NCI-H2196 (cell line): ENCODE measurements around the gene OR2D3.
"Not testable (repeated sequence)": the region's sequence is repeated elsewhere in the genome, so short reads cannot be mapped to it uniquely, and the experiment has no call there.

Source experiments
- DNase-seq: peaks from one replicate; lab custom pipeline; 2025; ENCODE audit not compliant: unreplicated experiment; lab: John Stamatoyannopoulos, UW

OR2D3 gene

DNA sequence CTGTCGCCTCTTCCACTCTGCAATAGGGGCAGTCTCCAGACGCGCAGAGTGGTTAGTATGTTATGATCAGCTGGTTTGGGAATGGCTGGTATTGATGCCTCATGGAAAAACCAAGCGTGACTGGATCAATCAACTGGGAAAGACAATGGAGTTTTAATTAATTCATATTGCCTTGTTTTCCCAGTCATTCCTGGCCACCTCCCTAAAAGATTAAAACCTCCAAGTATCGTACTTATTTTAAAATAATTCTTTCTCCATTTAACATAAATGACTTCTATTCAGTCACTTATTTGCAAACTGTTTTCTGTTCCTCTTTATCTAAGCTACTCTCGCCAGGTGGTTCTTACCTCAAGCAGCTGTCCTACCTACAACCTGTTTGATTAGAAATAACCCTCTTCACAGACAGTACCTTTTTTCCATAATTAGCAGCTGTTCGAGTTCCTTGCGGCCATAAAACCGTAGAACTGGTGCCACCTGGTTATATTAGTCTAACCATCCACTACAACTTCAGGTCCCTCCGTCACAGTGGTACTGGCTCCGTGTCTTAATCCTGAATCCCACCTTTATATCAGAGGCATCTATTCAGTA is 6.3 kb downstream of the OR2D3 start:
- no peak for DNase-seq

DNA sequence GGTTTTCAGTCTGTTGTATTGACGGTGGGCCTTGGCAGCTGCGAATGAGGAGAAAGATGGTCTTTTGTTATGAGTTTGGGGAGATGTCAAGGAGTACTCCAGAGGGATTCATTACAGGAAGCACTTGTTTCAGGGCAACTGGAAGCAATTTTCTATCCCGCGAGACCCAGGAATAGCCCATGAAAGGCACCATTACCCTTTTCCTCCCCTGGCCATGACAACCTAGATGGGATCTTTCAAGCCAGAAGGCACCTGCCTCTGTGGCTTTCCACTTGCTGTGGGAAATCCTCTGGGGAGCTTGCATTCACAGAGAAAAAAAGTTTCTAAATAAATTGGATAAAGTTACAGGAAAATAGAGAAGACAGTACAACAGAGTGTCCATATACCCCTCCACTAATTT is 8.1 kb downstream of the OR2D3 start:
- DNase-seq: no peak

DNA sequence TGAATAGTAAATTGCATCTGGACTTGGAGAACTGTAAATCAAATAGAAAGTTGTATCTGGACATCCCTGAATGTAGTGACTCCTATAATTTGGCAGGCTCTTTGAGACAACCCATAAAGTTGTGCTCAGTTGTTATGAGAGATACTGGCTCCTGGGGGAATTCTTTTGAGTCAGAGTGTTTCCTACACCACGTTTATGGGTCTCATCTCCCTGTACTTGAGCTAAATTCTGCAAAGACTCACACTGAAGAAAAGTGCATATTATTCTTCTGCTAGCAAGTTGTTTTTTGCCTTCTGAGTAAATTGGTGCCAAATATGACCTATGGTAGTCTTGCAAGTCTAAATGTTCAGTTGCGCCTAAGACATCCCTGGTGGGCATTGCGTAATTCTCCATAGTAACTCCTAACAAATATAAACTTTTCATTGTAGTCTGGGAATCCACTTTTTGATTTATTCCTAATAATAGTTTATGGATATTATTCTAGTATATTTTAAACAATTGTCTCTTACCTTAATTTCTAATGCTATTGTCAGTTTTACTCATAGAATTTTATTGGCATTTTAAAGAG is 10.4 kb downstream of the OR2D3 start:
- DNase-seq: no peak

DNA sequence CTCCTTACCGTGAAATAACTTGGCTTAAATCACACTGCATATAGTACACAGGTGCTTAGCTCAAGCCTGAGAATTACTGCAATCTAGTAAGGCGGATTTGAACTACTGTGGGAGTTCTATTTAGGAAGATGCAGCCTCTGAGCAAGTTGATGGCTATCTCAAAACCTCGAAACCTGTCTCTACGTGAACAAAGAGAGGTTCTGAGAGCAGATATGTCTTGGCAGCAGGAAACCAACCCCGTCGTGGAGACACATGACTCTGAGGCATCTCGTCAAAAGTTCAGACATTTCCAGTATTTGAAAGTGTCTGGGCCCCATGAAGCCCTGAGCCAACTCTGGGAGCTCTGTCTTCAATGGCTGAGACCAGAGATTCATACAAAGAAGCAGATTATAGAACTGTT is 11.3 kb downstream of the OR2D3 start:
- no peak for DNase-seq

DNA sequence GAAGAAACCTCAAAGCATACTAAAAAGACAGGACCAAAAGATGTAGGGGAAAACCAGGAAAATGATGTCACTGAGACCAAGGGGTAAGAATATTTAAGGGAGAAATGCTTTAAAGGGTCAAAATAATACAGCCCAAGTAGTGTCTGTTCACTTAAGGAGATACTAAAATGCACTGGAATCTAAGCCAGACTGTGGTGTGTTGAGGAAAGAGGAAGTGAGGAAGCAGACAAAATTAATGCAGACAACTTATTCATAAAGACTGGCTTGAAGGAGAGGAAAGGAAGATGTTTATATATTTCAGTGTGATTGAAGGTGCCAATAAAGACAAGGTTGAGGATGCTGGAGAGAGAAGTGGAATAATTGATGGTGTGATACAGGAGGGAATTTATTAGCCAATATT is 21.2 kb downstream of the OR2D3 start:
- no peak for DNase-seq

DNA sequence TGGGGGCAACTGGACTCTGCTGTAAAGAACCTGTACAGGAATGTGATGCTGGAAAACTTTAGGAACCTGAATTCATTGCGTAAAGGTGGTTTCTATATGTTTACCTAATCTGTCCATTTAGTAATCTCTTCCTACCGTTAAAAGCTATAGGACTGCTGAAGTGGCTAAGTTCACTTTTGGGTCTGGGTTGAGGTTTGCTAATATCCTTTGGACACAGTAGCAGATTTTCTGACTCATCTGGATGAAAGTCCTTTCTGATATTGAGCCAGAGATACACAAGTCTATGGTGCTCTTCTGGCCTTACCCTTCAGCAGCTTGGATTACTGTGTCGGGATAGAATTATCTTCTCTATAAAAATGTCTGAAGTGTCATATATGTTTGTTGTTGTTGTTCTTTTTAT is 22.3 kb downstream of the OR2D3 start:
- no peak for DNase-seq

DNA sequence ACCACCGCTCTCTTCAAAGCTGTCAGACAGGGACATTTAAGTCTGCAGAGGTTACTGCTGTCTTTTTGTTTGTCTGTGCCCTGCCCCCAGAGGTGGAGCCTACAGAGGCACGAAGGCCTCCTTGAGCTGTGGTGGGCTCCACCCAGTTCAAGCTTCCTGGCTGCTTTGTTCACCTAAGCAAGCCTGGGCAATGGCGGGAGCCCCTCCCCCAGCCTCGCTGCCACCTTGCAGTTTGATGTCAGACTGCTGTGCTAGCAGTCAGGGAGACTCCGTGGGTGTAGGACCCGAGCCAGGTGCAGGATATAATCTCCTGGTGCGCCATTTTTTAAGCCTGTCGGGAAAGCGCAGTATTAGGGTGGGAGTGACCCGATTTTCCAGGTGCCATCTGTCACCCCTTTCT is 33.4 kb downstream of the OR2D3 start:
- DNase-seq: not testable (repeated sequence)

DNA sequence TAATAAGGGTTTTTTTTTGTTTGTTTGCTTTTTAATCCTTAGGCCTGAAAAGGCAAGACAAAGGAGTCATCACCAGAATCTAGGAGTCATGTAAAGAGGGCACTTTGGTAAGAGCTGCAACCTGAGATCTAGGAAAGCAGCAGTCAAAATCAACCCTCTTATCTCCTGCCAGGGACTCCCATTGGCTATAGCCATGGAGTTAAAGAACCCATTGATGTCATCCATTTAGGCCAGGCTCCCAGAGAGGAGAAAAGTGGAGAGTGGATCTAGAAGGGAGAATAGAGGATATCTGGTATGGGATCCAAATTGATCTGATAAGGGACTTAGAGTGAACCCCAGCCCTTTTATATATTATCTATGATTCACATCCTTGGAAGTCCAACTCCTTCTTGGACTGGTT is 41.3 kb downstream of the OR2D3 start:
- DNase-seq: no peak

DNA sequence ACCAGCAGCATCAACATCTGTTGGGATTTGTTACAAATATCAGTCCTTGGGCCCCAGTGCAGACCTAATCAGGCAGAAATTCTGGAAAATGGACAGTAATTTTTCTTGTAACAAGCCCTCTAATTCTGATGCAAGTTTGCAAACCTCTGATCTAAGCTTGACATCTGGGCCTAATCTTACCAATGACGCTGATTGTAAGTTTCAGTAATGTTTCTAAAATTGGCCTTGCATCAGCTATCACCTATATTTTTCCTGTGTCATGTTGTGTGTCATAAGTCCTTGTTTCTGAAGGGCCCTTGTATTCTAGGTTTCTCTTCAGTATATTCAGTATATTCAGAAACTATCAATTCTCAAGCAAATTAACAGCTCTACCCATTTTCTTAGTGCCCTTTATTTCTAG is 41.9 kb downstream of the OR2D3 start:
- no peak for DNase-seq

DNA sequence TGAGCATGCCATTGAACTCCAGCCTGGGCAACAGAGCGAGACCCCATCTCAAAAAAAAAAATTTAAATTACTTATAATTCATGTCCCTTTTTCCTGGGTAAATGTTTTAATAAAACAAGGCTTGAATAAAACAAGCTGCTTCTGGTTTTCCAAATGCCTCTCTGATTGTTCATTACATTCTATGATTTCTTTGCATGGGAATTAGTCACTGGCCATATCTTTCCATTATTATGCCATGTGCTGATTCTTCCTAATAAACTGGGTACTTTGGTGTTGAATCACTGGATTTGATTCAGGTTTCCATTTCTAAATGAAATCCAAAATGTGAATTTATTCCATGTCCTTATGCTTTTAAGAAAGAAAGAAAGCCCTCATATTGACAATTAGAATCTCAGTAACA is 48.0 kb downstream of the OR2D3 start:
- no peak for DNase-seq

DNA sequence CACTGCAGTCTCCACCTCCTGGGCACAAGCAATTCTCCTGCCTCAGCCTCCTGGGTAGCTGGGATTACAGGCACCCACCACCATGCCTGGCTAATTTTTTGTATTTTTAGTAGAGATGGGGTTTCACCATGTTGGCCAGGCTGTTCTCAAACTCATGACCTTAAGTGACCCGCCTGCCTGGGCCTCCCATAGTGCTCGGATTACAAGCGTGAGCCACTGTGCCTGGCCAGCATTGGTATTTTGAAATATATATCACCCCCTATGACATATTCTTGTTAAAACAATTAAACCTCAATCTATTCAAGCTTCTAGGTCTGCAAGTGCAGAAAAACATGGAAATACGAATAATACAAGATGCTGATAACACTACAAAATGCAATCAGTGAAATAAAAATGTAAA is 49.1 kb downstream of the OR2D3 start:
- DNase-seq: not testable (repeated sequence)
